ENCODE results near the gene KIRREL3.

The KIRREL3 gene

GRCh38 chr11:126830216-126830806 is 170.3 kb downstream of the KIRREL3 start:
- DNase-seq (ENCODE audit: low read depth in 2 of 2): no peak

- DNase-seq (ENCODE audit: low read depth in 2 of 2): no peak
These were observed 170.9 kb downstream of the KIRREL3 start for GRCh38 chr11:126829716-126830115.

GRCh38 chr11:126824035-126824607 is 176.4 kb downstream of the KIRREL3 start:
- DNase-seq (ENCODE audit: low read depth in 2 of 2): no peak

- no peak for DNase-seq (ENCODE audit: low read depth in 2 of 2)
These were observed 177.3 kb downstream of the KIRREL3 start for GRCh38 chr11:126823274-126823673.

GRCh38 chr11:126821827-126822226 is 178.7 kb downstream of the KIRREL3 start:
- DNase-seq (ENCODE audit: low read depth in 2 of 2): no peak

- DNase-seq (ENCODE audit: low read depth in 2 of 2): no peak
These were observed 181.4 kb downstream of the KIRREL3 start for GRCh38 chr11:126819194-126819593.

GRCh38 chr11:126817523-126818450 is 182.8 kb downstream of the KIRREL3 start:
- no peak for DNase-seq (ENCODE audit: low read depth in 2 of 2)

GRCh38 chr11:126817096-126817495 is 183.5 kb downstream of the KIRREL3 start:
- no peak for DNase-seq (ENCODE audit: low read depth in 2 of 2)

GRCh38 chr11:126816645-126817044 is 183.9 kb downstream of the KIRREL3 start:
- no peak for DNase-seq (ENCODE audit: low read depth in 2 of 2)

GRCh38 chr11:126815111-126815510 is 185.5 kb downstream of the KIRREL3 start:
- no peak for DNase-seq (ENCODE audit: low read depth in 2 of 2)

- DNase-seq (ENCODE audit: low read depth in 2 of 2): no peak
These were observed 189.8 kb downstream of the KIRREL3 start for GRCh38 chr11:126810776-126811175.

GRCh38 chr11:126809514-126810289 is 190.9 kb downstream of the KIRREL3 start:
- DNase-seq (ENCODE audit: low read depth in 2 of 2): no peak

- no peak for DNase-seq (ENCODE audit: low read depth in 2 of 2)
These were observed 191.7 kb downstream of the KIRREL3 start for GRCh38 chr11:126808836-126809235.

- no peak for DNase-seq (ENCODE audit: low read depth in 2 of 2)
These were observed 192.3 kb downstream of the KIRREL3 start for GRCh38 chr11:126808296-126808695.

- no peak for DNase-seq (ENCODE audit: low read depth in 2 of 2)
These were observed 194.7 kb downstream of the KIRREL3 start for GRCh38 chr11:126805870-126806269.

- DNase-seq (ENCODE audit: low read depth in 2 of 2): no peak
These were observed 196.2 kb downstream of the KIRREL3 start for GRCh38 chr11:126804363-126804762.

- DNase-seq (ENCODE audit: low read depth in 2 of 2): no peak
These were observed 200.6 kb downstream of the KIRREL3 start for GRCh38 chr11:126800009-126800408.

GRCh38 chr11:126797457-126798169 is 203.0 kb downstream of the KIRREL3 start:
- DNase-seq (ENCODE audit: low read depth in 2 of 2): no peak

GRCh38 chr11:126793596-126793995 is 207.0 kb downstream of the KIRREL3 start:
- DNase-seq (ENCODE audit: low read depth in 2 of 2): no peak

GRCh38 chr11:126791991-126792390 is 208.6 kb downstream of the KIRREL3 start:
- no peak for DNase-seq (ENCODE audit: low read depth in 2 of 2)

GRCh38 chr11:126791446-126791845 is 209.1 kb downstream of the KIRREL3 start:
- DNase-seq (ENCODE audit: low read depth in 2 of 2): no peak
